IMR-90 (cell line): ENCODE results near the gene FGF12.

Experiments used
- BHLHE40 ChIP-seq: fragments of 150-350 bp; IDR thresholded peaks from 2 replicates; pipeline ENCODE4 v1.6.1; 2016; ENCODE audit warnings: mild to moderate bottlenecking, low read depth, low read length
- CEBPB ChIP-seq: IDR thresholded peaks from 2 replicates; pipeline ENCODE4 v1.6.1; 2012; ENCODE audit warnings: low read depth, low read length, improper control_type of control experiment
- CHD1 ChIP-seq: IDR thresholded peaks from 2 replicates; pipeline ENCODE4 v1.6.1; 2012; ENCODE audit warnings: low read depth, low read length, improper control_type of control experiment
- FOS ChIP-seq: fragments of 150-350 bp; IDR thresholded peaks from 2 replicates; pipeline ENCODE4 v1.6.1; 2016; ENCODE audit warnings: low read depth, low read length
- MAFK ChIP-seq: IDR thresholded peaks from 2 replicates; pipeline ENCODE4 v1.6.1; 2012; ENCODE audit warnings: low read depth, low read length, improper control_type of control experiment
- MXI1 ChIP-seq: IDR thresholded peaks from 2 replicates; pipeline ENCODE4 v1.6.1; 2012; ENCODE audit warnings: low read depth, mild to moderate bottlenecking, low read length, moderate library complexity, borderline replicate concordance
- NFE2L2 ChIP-seq: fragments of 150-350 bp; IDR thresholded peaks from 2 replicates; pipeline ENCODE4 v1.6.1; 2016; ENCODE audit warnings: low read depth, mild to moderate bottlenecking, low read length
- POLR2A ChIP-seq: IDR thresholded peaks from 2 replicates; pipeline ENCODE4 v1.6.1; 2012; ENCODE audit warnings: mild to moderate bottlenecking, low read depth, low read length
- RAD21 ChIP-seq: IDR thresholded peaks from 2 replicates; pipeline ENCODE4 v1.6.1; 2012; ENCODE audit warnings: low read length, improper control_type of control experiment
- RCOR1 ChIP-seq: IDR thresholded peaks from 2 replicates; pipeline ENCODE4 v1.6.1; 2012; ENCODE audit warnings: mild to moderate bottlenecking, low read length, improper control_type of control experiment; ENCODE audit not compliant: insufficient replicate concordance
- RFX5 ChIP-seq: IDR thresholded peaks from 2 replicates; pipeline ENCODE4 v1.8.0; 2012; ENCODE audit warnings: low read depth, mild to moderate bottlenecking, low read length, moderate library complexity
- SMC3 ChIP-seq: fragments of 150-350 bp; IDR thresholded peaks from 2 replicates; pipeline ENCODE4 v1.6.1; 2016; ENCODE audit warnings: low read depth, mild to moderate bottlenecking, antibody characterized with exemption, low read length, moderate library complexity
- TF ChIP-seq, protein P1 (sequence below): conservative IDR thresholded peaks from 2 replicates; pipeline ENCODE4 v1.5.1; 2012; ENCODE audit warnings: mild to moderate bottlenecking, low read depth, low read length, improper control_type of control experiment
- TF ChIP-seq, protein P2 (sequence below): fragments of 150-350 bp; IDR thresholded peaks from 2 replicates; pipeline ENCODE4 v1.6.1; 2017; ENCODE audit warnings: mild to moderate bottlenecking, antibody characterized with exemption, low read length, low read depth

DNA sequence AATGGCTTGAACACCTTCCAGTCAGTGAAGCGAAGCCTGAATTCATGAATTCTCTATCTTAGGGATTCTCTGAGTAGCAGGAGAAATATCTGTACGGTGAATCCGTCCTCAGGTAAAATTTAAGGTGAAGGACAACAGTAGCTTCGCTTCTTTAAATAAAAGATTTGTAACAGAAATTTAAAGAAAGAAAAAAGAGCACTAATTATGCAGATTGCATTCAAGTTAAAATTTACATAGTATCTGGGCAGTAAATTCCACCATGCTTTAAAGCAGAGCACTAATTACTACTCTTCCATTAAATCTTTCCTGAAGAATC, 282.6 kb downstream of the FGF12 start:
- TF ChIP-seq POLR2A (no peak), RCOR1 (no peak), NFE2L2 (no peak), BHLHE40 (no peak), RAD21 (no peak), FOS (no peak), MXI1 (no peak), CHD1 (no peak), CEBPB (no peak), MAFK (no peak), SMC3 (no peak), RFX5 (no peak)
- TF ChIP-seq, protein P1, sequence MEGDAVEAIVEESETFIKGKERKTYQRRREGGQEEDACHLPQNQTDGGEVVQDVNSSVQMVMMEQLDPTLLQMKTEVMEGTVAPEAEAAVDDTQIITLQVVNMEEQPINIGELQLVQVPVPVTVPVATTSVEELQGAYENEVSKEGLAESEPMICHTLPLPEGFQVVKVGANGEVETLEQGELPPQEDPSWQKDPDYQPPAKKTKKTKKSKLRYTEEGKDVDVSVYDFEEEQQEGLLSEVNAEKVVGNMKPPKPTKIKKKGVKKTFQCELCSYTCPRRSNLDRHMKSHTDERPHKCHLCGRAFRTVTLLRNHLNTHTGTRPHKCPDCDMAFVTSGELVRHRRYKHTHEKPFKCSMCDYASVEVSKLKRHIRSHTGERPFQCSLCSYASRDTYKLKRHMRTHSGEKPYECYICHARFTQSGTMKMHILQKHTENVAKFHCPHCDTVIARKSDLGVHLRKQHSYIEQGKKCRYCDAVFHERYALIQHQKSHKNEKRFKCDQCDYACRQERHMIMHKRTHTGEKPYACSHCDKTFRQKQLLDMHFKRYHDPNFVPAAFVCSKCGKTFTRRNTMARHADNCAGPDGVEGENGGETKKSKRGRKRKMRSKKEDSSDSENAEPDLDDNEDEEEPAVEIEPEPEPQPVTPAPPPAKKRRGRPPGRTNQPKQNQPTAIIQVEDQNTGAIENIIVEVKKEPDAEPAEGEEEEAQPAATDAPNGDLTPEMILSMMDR: no peak
- TF ChIP-seq, protein P2, sequence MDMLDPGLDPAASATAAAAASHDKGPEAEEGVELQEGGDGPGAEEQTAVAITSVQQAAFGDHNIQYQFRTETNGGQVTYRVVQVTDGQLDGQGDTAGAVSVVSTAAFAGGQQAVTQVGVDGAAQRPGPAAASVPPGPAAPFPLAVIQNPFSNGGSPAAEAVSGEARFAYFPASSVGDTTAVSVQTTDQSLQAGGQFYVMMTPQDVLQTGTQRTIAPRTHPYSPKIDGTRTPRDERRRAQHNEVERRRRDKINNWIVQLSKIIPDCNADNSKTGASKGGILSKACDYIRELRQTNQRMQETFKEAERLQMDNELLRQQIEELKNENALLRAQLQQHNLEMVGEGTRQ: no peak
